Measurements from ENCODE around the gene ANKRD31.

- no peak for TF ChIP-seq EZH2 (IDR thresholded peaks at IDR 0.05; ENCODE audit: borderline replicate concordance, low read depth, low read length, poor library complexity, severe bottlenecking)
- no peak for TF ChIP-seq CTCF (conservative IDR thresholded peaks at IDR 0.05; ENCODE audit: low read depth, low read length)
Observed at GRCh38 chr5:75051217-75051751, 185.4 kb downstream of the ANKRD31 start.

Data from A673 (cell line).